ENCODE results near the gene FAM228B. TPM values are rescaled to one million over a fixed set of nuclear protein-coding genes. Genes with fewer than 3 reads are reported as not detected.

FAM228B gene
- total RNA-seq, 1 donor, result 14.2 TPM

DNA sequence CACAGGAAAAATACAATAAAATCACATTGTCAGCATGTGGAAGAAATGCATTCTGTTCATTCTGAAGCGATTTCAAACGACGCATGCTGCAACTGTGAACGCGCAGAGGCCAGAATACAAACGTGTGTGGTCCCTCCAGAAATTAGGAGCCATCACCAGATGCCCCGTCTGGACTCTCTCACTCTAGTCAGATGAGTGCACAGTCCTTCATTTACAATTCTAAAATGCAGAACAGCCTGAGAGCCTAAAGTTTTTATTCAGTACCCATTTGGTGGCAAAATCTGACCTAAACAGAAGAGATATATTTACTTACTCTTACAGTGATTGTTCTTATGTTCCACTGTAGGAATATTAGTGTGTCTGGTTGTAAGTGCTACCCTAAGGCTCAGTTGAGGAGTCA, 88.1 kb downstream of the FAM228B start:
- TF ChIP-seq, protein P1, sequence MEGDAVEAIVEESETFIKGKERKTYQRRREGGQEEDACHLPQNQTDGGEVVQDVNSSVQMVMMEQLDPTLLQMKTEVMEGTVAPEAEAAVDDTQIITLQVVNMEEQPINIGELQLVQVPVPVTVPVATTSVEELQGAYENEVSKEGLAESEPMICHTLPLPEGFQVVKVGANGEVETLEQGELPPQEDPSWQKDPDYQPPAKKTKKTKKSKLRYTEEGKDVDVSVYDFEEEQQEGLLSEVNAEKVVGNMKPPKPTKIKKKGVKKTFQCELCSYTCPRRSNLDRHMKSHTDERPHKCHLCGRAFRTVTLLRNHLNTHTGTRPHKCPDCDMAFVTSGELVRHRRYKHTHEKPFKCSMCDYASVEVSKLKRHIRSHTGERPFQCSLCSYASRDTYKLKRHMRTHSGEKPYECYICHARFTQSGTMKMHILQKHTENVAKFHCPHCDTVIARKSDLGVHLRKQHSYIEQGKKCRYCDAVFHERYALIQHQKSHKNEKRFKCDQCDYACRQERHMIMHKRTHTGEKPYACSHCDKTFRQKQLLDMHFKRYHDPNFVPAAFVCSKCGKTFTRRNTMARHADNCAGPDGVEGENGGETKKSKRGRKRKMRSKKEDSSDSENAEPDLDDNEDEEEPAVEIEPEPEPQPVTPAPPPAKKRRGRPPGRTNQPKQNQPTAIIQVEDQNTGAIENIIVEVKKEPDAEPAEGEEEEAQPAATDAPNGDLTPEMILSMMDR (IDR thresholded peaks at IDR 0.05; ENCODE audit: insufficient read depth, low read depth, low read length), result no peak
- no peak overlapping the region for H3K4me3 ChIP-seq (ENCODE audit: low read depth, low read length)
- no peak for DNase-seq (ENCODE audit: low read depth)

DNA sequence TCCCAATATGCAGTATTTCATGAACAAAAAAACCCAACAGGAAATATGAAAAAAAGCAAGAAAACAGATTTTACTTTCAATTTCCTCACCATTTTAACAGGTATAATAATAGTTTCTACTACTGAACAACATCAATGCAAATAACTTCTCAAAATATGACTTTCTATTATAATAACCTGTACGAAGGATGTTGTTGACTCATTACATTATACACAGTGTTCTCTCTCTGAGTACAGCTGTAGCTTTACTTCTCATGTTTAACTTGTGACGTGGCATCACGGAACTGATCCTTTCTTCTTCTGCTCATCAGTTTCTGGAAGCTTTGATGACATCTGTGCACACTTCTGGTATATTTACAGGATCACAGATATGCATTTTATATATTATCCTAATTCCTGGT, 91.6 kb downstream of the FAM228B start:
- TF ChIP-seq, protein P1 (IDR thresholded peaks at IDR 0.05; ENCODE audit: insufficient read depth, low read depth, low read length), result no peak
- no peak for DNase-seq (ENCODE audit: low read depth)
- H3K4me3 ChIP-seq (ENCODE audit: low read depth, low read length), result no peak overlapping the region

Other genes with a start within 250 kb of the FAM228B start
- 12.9 and 16.0 TPM in 2 replicates for gene ATAD2B, start 196.3 kb upstream of the FAM228B start, total RNA-seq
- gene UBXN2A, start 183.0 kb upstream of the FAM228B start, total RNA-seq, result 9.3 and 18.1 TPM in 2 replicates
- gene MFSD2B, start 113.4 kb upstream of the FAM228B start, total RNA-seq, result under 0.01 and 0.32 TPM in 2 replicates
- gene WDCP, start 76.1 kb upstream of the FAM228B start, total RNA-seq, result 7.7 and 14.7 TPM in 2 replicates
- 6.0 and 9.3 TPM in 2 replicates for gene FKBP1B, start 73.7 kb upstream of the FAM228B start, total RNA-seq
- gene SF3B6, start 47.1 kb upstream of the FAM228B start, total RNA-seq, result 112 and 146 TPM in 2 replicates
- 66.9 and 79.9 TPM in 2 replicates for gene TP53I3, start 38.6 kb upstream of the FAM228B start, total RNA-seq
- gene PFN4, start 135 bp upstream of the FAM228B start, total RNA-seq, result 0.43 and 0.64 TPM in 2 replicates
- gene FAM228A, start 51.6 kb downstream of the FAM228B start, total RNA-seq, result 0.43 and 0.64 TPM in 2 replicates
- 23.2 and 35.8 TPM in 2 replicates for gene ITSN2, start 237.1 kb downstream of the FAM228B start, total RNA-seq